MG63 (cell line): ENCODE data around the gene CASP5. TPM values are rescaled to one million over a fixed set of nuclear protein-coding genes. Genes with fewer than 3 reads are reported as not detected.
"Not testable (repeated sequence)": the region's sequence is repeated elsewhere in the genome, so short reads cannot be mapped to it uniquely, and the experiment has no call there.

ENCODE experiments used
- DNase-seq: peaks from one replicate; pipeline ENCODE4 v3.0.0-alpha.2; 2020
- H3K27me3 ChIP-seq: fragments of 250-450 bp; sonication (Bioruptor Pico); 2 replicates; pipeline ENCODE4 v1.5.1; 2020; ENCODE audit warnings: mild to moderate bottlenecking, moderate library complexity
- H3K36me3 ChIP-seq: fragments of 250-450 bp; sonication (Bioruptor Pico); 2 replicates; pipeline ENCODE4 v1.5.1; 2020; ENCODE audit warnings: mild to moderate bottlenecking, moderate library complexity
- H3K4me3 ChIP-seq: fragments of 250-450 bp; sonication (Bioruptor Pico); 2 replicates; pipeline ENCODE4 v1.5.1; 2020; ENCODE audit warnings: mild to moderate bottlenecking, moderate library complexity
- H3K9me3 ChIP-seq: fragments of 250-450 bp; sonication (Bioruptor Pico); 2 replicates; pipeline ENCODE4 v1.5.1; 2020; ENCODE audit warnings: mild to moderate bottlenecking, moderate library complexity
- total RNA-seq: library from RNA; depleted of rRNA; stranded (reverse); fragments of >200 nt; shearing (Covaris generic); gene quantifications from 2 replicates; pipeline ENCODE4 v1.2.3, GENCODE V29; 2014; ENCODE audit warnings: low replicate concordance; rRNA removed

CASP5 gene
- not detected in 2 replicates for total RNA-seq

GRCh38 chr11:105023003-105023402, at the start of gene CASP5:
TSS of gene CASP5 (minus strand) at chr11:105023168. CDS start at chr11:105023136, 32 bp downstream.
- H3K27me3 ChIP-seq: no peaks in the 10 kb centered on the region
- H3K9me3 ChIP-seq: no peaks in the 10 kb centered on the region
- DNase-seq: no peak
- H3K4me3 ChIP-seq: no peak within 1 kb of the TSS
- H3K36me3 ChIP-seq: no peaks in the 10 kb centered on the region

GRCh38 chr11:105072080-105072479, 49.1 kb upstream of the CASP5 start:
- H3K9me3 ChIP-seq, H3K36me3 ChIP-seq, H3K27me3 ChIP-seq, H3K4me3 ChIP-seq, DNase-seq: not testable (repeated sequence)

- no peaks in the 10 kb centered on the region for H3K9me3 ChIP-seq
- no peak for DNase-seq
- no peaks in the 10 kb centered on the region for H3K36me3 ChIP-seq
- no peaks in the 10 kb centered on the region for H3K27me3 ChIP-seq
- no peak overlapping the region for H3K4me3 ChIP-seq
These were observed 48.2 kb upstream of the CASP5 start for GRCh38 chr11:105071089-105071732.

- Histone ChIP-seq H3K9me3 (no peaks in the 10 kb centered on the region), H3K27me3 (no peaks in the 10 kb centered on the region)
- no peak for DNase-seq
These were observed 47.3 kb upstream of the CASP5 start for GRCh38 chr11:105070306-105070705.

GRCh38 chr11:105069749-105070148, 46.8 kb upstream of the CASP5 start:
- not testable (repeated sequence) for DNase-seq, H3K9me3 ChIP-seq, H3K36me3 ChIP-seq, H3K4me3 ChIP-seq, H3K27me3 ChIP-seq

More at GRCh38 chr11:105070306-105070705, 47.3 kb upstream of the CASP5 start:
- Histone ChIP-seq H3K4me3 (no peak overlapping the region), H3K36me3 (no peaks in the 10 kb centered on the region)

GRCh38 chr11:105063245-105063941, 40.4 kb upstream of the CASP5 start:
- not testable (repeated sequence) for H3K4me3 ChIP-seq

GRCh38 chr11:105057432-105057831, 34.5 kb upstream of the CASP5 start:
- Histone ChIP-seq H3K27me3 (no peaks in the 10 kb centered on the region), H3K9me3 (no peaks in the 10 kb centered on the region), H3K4me3 (no peak overlapping the region), H3K36me3 (no peaks in the 10 kb centered on the region)
- DNase-seq: no peak

More at GRCh38 chr11:105063245-105063941, 40.4 kb upstream of the CASP5 start:
- DNase-seq, H3K36me3 ChIP-seq, H3K9me3 ChIP-seq, H3K27me3 ChIP-seq: not testable (repeated sequence)

- Histone ChIP-seq H3K36me3 (no peaks in the 10 kb centered on the region), H3K27me3 (no peaks in the 10 kb centered on the region), H3K4me3 (no peak overlapping the region), H3K9me3 (no peaks in the 10 kb centered on the region)
- DNase-seq: no peak
These were observed 33.5 kb upstream of the CASP5 start for GRCh38 chr11:105056446-105056845.

GRCh38 chr11:105054723-105055493, 31.9 kb upstream of the CASP5 start:
- Histone ChIP-seq H3K27me3 (no peaks in the 10 kb centered on the region), H3K4me3 (no peak overlapping the region), H3K9me3 (no peaks in the 10 kb centered on the region), H3K36me3 (no peaks in the 10 kb centered on the region)
- DNase-seq: no peak

GRCh38 chr11:105052487-105052886, 29.5 kb upstream of the CASP5 start:
- Histone ChIP-seq H3K27me3 (no peaks in the 10 kb centered on the region), H3K36me3 (no peaks in the 10 kb centered on the region), H3K9me3 (no peaks in the 10 kb centered on the region), H3K4me3 (no peak overlapping the region)
- DNase-seq: no peak

- H3K27me3 ChIP-seq: no peaks in the 10 kb centered on the region
- no peak for DNase-seq
- H3K36me3 ChIP-seq: no peaks in the 10 kb centered on the region
- H3K4me3 ChIP-seq: no peak overlapping the region
- no peaks in the 10 kb centered on the region for H3K9me3 ChIP-seq
These were observed 28.6 kb upstream of the CASP5 start for GRCh38 chr11:105051559-105051958.

GRCh38 chr11:105049481-105049880, 26.5 kb upstream of the CASP5 start:
- Histone ChIP-seq H3K4me3 (no peak overlapping the region), H3K9me3 (no peaks in the 10 kb centered on the region)
- DNase-seq: no peak

GRCh38 chr11:105046898-105047579, 24.1 kb upstream of the CASP5 start:
- no peaks in the 10 kb centered on the region for H3K36me3 ChIP-seq
- peak; percentile 93 for DNase-seq
- no peaks in the 10 kb centered on the region for H3K27me3 ChIP-seq
- no peaks in the 10 kb centered on the region for H3K9me3 ChIP-seq
- H3K4me3 ChIP-seq: no peak overlapping the region

More at GRCh38 chr11:105049481-105049880, 26.5 kb upstream of the CASP5 start:
- Histone ChIP-seq H3K36me3 (no peaks in the 10 kb centered on the region), H3K27me3 (no peaks in the 10 kb centered on the region)

- H3K9me3 ChIP-seq: no peaks in the 10 kb centered on the region
- DNase-seq: peak; percentile 4
- no peaks in the 10 kb centered on the region for H3K36me3 ChIP-seq
- no peaks in the 10 kb centered on the region for H3K27me3 ChIP-seq
- no peak overlapping the region for H3K4me3 ChIP-seq
These were observed 22.8 kb upstream of the CASP5 start for GRCh38 chr11:105045676-105046296.

GRCh38 chr11:105044557-105045524, 21.9 kb upstream of the CASP5 start, which contains the start of gene CARD16:
TSS of gene CARD16 (minus strand) at chr11:105045335. CDS start at chr11:105045297, 38 bp downstream.
- not testable (repeated sequence) for H3K4me3 ChIP-seq, H3K36me3 ChIP-seq, H3K9me3 ChIP-seq, H3K27me3 ChIP-seq
- peak; percentile 4 for DNase-seq
